CD4-positive, alpha-beta T cell treated with Interferon alpha-2 for 1 hour (primary cell): ENCODE data around the gene CD74.
A peak's percentile ranks its signal among the peaks of the same experiment; 100 is the strongest.
"Not testable (repeated sequence)": the region's sequence is repeated elsewhere in the genome, so short reads cannot be mapped to it uniquely, and the experiment has no call there.

Source experiments
- DNase-seq, 2 donors: peaks; one replicate each; pipeline ENCODE4 v3.0.0-alpha.2; 2020 to 2022

The CD74 gene

DNA sequence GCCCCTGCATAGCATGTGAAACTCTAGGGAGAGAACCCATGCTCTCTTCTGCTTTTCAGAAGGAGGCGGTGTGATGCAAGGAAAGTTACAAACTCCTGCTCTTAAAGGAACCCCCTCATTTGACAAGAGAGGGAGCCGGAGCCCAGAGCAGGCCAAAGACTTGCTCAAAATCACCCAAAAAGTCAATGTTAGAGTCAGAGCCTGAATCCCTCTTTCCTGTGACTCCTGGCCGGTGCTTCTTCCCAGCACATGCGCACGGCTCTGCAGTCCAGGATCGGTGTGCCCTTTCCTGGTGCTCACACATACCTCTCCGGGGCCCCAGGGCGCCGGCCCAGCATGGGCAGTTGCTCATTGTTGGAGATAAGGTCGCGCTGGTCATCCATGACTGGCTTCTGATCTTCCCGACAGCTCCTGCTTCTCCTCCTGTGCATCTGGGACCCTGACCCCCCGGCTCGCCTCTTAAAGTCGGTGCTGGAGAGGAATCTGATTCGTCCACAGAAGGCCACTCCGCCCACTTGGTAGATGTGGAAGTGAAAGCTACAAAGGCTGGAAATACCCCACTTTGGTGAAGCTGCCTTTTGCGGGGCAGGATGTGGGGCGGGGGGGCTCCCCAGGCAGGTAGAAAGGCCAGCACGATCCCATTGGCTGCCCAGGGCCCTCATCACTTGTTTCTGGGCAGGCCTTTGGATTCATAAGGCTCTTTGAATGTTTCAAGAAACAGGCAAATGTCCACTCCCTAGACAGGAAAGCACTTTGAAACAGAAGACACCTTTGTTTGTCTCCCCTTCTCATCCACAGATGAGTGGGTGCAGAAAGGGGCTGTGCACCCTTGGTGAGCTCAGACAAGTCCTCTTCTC is at the start of gene CD74:
Gene CD74 (minus strand): TSS at position 592 of the 857 bp plus-strand sequence. CDS start 161 bp downstream, at position 431.
- DNase-seq, result peak; percentile 98

- peak in 1 of 2 donors; percentile 54 for DNase-seq
Observed at GRCh38 chr5:150461231-150461630, 48.5 kb upstream of the CD74 start.

- DNase-seq, result no peak
Observed at GRCh38 chr5:150460781-150461180, 48.1 kb upstream of the CD74 start.

DNA sequence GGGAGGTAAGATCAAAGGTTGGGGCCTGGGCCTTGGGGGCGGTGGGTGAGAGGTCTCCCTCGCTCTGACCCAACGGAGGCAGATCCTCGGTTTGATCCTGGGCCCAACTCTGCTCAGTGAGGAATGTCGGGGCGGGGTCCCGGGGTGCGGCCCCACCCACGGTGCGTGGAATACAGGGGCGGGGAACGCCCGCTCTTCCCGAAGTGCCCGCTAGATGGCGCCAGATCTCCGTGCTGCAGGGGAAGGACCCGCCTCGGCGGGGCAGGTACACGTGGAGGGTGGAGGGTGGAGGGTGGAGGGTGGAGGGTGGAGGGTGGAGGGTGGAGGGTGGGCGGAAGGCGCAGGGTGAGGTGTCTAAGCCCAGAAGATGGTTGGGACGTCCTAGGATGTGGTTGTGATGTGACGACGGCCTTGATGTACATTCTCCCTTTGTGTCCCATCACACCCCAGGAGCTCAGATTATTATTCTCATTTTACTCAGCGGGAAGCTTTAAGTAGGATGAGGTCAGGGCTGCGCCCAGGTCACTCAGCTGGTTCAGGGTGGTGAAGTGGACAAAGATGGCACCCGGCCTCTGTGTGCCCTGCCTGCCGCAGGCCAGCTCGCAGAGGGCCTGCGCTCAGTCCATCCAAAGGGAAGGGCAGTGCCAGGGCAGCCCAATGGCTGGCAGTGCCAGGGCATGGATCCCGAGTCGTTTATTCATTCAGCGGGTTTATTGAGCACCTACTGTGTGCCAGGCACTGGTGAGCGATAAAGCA is 46.3 kb upstream of the CD74 start:
- peak; percentile 82 to 88 for DNase-seq

DNA sequence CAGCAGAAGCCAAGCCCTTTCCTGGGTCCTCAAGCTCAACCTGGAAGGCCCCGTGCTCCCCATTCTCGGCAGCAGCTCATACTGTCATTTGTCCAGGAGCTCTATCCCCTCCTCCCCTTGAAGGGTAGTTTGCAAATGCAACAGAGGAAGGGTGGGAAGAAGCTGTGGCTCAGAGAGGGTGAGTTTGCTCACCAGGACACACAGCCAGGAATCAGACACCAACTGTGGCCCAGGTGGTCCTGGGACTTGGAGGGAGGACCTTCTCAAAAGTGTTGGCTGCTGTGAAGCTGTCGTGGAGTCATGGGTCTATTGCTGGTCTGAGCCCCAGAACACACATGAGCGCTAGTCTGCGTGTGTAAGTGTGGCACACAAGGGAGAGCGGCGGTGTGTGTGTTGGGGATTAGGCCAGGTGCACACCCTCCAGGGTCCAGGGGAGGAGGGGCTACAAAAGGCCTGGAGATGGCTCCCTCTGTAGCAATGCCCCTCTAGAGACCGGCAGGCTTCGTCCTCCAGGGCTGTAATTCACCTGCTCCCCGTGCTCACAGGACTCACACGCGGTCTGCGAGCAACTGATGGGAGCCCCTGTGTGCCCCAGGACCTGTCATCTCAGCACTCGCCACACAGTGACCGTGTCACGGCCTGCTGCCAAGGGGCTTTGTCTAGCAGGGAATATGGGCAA is 45.0 kb upstream of the CD74 start:
- DNase-seq, result no peak

- DNase-seq, result no peak
Observed at GRCh38 chr5:150457121-150457520, 44.4 kb upstream of the CD74 start.

- no peak for DNase-seq
Observed at GRCh38 chr5:150454492-150455229, 42.0 kb upstream of the CD74 start.

DNA sequence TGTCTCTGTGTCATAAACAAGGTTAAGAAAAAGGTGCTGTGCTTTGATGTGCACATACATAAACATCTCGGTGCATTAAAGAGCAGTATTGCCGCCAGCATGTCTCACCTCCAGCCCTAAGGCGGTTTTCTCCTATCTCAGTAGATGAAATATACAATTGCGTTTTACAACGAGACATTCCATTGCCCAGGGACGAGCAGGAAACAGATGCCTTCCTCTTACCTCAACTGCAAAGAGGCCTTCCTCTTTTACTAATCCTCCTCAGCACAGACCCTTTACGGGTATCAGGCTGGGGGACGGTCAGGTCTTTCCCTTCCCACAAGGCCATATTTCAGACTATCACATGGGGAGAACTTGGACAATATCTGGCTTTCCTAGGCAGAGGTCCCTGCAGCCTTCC is 41.3 kb upstream of the CD74 start:
- DNase-seq, result not testable (repeated sequence)

- DNase-seq, result no peak
Observed at GRCh38 chr5:150452914-150453313, 40.2 kb upstream of the CD74 start.

DNA sequence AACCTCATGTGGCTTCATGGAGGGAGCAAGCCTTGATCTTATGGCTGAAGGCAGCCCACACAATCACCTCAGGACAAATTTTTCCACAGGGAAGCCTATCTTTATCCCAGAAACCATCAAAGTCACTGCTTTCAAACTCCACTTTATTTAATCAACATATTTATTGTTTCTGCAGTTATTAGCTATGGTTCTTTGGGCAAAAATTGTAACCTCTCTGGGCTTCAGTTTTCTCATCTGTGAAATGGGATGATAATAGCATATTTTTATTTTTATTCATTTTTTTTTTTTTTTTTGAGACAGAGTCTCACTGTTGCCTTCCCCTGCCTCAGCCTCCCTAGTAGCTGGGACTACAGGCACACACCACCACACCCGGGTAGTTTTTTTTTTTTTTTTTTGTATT is 38.9 kb upstream of the CD74 start:
- no peak for DNase-seq

DNA sequence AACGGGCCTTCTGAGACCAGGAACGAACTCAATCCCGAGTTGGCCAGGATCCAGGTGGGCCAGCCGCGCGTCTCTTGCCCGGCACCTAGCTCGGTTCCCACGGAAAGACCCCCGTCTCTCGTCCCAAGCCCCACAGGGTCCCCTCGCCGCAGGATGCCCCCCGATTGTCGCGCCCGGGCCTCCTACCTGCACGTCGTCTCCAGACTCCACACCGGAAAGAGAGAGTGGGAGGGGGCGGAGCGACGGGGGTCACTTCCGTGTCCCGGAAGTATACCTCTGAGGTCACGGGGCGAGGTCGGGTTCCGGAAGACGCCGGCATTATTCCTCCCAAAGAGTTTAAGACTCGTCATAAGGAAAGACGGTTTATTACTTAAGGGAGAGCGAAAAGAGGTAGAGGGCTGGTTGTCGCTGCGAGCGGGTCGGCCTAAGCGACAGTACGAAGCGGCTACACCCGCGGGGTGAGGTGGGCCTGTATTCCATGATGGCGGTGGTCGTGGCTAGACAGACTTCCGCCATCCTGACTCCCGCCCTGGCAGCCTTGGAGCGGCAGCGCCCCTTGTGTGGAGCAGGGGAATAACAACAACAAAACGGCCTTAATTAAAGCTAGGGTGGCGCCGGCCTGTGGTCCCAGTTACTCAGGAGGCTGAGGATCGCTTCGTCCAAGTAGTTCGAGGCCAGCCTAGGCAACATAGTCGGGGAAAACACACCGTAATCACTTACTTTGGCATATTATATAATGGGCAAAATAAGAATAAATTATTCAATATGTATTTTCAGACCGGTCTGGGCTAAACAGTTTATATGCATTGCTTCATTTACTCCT is 37.0 kb upstream of the CD74 start, which contains the start of gene RPS14:
Gene RPS14 (minus strand): TSS at position 223 of the 823 bp plus-strand sequence. CDS start 2,006 bp downstream, outside the sequence.
- DNase-seq, result peak; percentile 92 to 94

DNA sequence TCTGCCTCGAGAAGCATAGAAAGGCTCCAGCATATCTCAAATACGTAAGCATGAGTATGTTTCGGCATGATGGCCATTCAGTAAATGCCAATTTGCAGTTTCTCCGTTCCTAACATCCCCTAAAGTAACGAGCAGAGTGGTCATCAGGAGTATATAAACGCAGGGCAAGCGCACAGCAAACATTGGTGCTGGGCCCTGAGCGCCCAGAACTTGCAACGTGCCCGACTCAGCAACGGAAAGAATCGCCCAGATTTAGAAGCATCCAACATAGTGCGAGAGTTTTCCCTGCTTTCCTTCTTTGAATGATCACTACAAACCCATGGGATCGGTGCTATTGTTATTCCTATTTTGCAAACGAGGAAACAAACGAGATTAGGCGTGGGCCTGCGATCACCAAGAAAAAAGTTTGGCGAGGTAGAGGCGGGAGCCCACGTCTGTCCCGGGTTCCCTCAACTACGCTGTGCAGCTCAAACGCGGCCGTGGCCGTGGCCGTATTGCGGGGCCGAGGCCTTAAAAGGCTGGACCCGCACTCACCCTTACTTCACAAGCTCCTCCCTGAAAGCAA is 36.3 kb upstream of the CD74 start:
- peak in 1 of 2 donors; percentile 20 for DNase-seq

DNA sequence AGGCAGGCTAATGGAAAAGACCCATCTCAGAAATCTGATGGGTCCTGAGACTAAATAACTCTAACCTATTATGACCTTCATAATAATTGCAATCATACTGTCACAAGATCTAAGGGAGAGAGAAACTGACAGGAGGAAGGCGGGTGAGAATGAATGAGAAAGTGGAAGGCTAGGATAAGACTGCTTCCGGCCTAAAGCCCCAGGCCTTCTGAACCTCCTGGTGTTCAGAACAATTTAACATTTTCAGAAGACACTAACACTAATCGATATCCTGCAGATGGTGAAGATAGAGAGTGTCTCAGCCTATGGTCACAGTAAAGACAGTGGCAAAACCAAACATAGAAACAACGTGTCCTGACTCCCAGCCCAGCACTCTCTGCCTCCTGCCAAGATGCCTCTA is 35.6 kb upstream of the CD74 start:
- DNase-seq, result peak in 1 of 2 donors; percentile 18

GRCh38 chr5:150447188-150447587 is 34.5 kb upstream of the CD74 start:
- no peak for DNase-seq

GRCh38 chr5:150446583-150446982 is 33.9 kb upstream of the CD74 start:
- no peak for DNase-seq

DNA sequence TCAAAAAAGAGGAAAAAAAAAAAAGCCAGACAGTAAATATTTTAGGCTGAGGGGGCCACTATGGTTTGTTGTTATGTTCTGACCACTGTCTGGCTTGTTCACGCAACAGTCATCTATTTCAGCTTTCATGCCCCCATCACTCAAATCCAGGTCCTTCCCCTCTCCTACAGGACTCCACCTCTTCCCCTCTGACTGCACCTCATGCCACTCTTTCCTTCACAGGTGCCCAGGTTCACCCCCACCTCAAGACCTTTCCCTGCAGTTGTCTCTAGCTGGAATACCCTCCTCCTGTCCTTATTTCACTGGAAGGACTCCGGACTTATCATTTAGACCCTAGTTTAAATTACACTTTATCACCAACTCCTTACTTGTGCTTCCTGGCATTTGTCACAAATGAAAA is 33.4 kb upstream of the CD74 start:
- no peak for DNase-seq

DNA sequence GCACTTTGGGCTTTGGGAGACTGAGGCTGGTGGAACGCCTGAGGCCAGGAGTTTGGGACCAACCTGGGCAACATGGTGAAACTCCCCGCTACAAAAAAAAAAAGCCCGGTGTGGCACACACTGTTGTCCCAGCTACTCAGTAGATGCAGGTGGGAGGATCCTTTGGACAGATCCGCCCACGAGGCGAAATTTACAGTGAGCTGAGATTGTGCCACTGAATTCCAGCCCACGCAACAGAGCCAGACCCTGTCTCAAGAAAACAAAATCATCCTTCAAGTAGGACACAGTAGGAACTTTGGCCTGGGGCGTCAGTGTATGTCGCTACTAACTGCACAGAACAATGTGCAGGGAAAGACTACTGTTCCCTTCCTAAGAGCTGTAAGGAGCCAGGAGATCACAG is 32.1 kb upstream of the CD74 start:
- DNase-seq, result no peak

- no peak for DNase-seq
Observed at GRCh38 chr5:150443242-150444075, 30.7 kb upstream of the CD74 start.

- no peak for DNase-seq
Observed at GRCh38 chr5:150442699-150443080, 30.0 kb upstream of the CD74 start.
